Measurements from ENCODE around the gene RCL1.

The RCL1 gene

GRCh38 chr9:4873066-4873465 lies 80.3 kb downstream of the RCL1 start:
- H3K4me3 ChIP-seq (ENCODE audit: low read depth, low read length): no peak overlapping the region
- TF ChIP-seq, protein P1, sequence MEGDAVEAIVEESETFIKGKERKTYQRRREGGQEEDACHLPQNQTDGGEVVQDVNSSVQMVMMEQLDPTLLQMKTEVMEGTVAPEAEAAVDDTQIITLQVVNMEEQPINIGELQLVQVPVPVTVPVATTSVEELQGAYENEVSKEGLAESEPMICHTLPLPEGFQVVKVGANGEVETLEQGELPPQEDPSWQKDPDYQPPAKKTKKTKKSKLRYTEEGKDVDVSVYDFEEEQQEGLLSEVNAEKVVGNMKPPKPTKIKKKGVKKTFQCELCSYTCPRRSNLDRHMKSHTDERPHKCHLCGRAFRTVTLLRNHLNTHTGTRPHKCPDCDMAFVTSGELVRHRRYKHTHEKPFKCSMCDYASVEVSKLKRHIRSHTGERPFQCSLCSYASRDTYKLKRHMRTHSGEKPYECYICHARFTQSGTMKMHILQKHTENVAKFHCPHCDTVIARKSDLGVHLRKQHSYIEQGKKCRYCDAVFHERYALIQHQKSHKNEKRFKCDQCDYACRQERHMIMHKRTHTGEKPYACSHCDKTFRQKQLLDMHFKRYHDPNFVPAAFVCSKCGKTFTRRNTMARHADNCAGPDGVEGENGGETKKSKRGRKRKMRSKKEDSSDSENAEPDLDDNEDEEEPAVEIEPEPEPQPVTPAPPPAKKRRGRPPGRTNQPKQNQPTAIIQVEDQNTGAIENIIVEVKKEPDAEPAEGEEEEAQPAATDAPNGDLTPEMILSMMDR (IDR thresholded peaks at IDR 0.05; ENCODE audit: insufficient read depth, low read depth, low read length, missing control alignments): no peak
- DNase-seq (ENCODE audit: low read depth): no peak

GRCh38 chr9:4875559-4875958 lies 82.8 kb downstream of the RCL1 start:
- TF ChIP-seq, protein P1 (IDR thresholded peaks at IDR 0.05; ENCODE audit: insufficient read depth, low read depth, low read length, missing control alignments): no peak
- no peak overlapping the region for H3K4me3 ChIP-seq (ENCODE audit: low read depth, low read length)
- no peak for DNase-seq (ENCODE audit: low read depth)

DNA sequence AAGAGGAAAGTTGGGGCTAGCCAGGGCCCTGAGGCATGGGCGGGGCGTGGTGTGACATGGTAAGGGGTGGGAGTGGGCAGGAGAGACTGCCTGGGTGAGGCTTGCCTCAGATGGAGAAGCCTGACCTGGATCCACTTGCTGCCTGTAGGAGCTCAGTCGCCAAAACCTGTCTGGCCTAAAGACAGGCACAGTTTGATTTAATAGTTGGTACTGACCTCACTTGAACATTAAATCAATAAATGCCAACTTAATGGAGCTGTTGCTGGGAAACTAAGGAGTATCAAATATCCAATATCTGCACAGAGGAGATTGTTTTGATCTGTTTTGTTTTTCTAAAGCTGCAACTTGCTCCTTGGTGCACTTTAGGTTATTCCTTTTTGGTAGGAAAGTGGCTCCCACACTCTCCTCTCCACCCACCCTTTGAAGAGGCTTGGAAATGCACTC lies 86.4 kb downstream of the RCL1 start:
- TF ChIP-seq, protein P1 (IDR thresholded peaks at IDR 0.05; ENCODE audit: insufficient read depth, low read depth, low read length, missing control alignments): no peak
- DNase-seq (ENCODE audit: low read depth): no peak
- H3K4me3 ChIP-seq (ENCODE audit: low read depth, low read length): no peak overlapping the region

GRCh38 chr9:4883326-4883873 lies 90.7 kb downstream of the RCL1 start:
- H3K4me3 ChIP-seq (ENCODE audit: low read depth, low read length): no peak overlapping the region
- no peak for DNase-seq (ENCODE audit: low read depth)
- TF ChIP-seq, protein P1 (IDR thresholded peaks at IDR 0.05; ENCODE audit: insufficient read depth, low read depth, low read length, missing control alignments): no peak

- no peak overlapping the region for H3K4me3 ChIP-seq (ENCODE audit: low read depth, low read length)
- TF ChIP-seq, protein P1 (IDR thresholded peaks at IDR 0.05; ENCODE audit: insufficient read depth, low read depth, low read length, missing control alignments): no peak
- peak; percentile 69 for DNase-seq (ENCODE audit: low read depth)
These were observed 94.0 kb downstream of the RCL1 start for GRCh38 chr9:4886698-4887097.

DNA sequence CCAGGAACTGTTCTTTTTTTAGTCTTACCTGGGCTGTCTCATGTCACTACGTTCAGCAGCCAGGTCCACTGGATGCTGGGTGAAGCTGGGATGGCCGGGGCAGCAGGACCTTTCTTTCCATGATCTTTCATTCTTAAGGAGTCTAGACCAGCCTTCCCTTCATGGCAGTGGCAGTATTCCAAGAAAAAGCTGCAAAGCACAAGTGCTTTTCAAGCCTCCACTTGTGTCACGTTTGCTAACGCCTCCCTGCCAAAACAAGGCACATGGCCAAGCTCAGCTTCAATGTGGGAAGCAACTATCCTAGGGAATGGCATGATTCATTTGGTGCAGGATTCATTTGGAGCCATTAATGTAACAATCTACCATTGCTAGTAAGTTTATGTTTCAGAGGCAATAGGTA lies 94.8 kb downstream of the RCL1 start:
- TF ChIP-seq, protein P1 (IDR thresholded peaks at IDR 0.05; ENCODE audit: insufficient read depth, low read depth, low read length, missing control alignments): no peak
- no peak for DNase-seq (ENCODE audit: low read depth)

GRCh38 chr9:4890242-4890641 lies 97.5 kb downstream of the RCL1 start:
- no peak for DNase-seq (ENCODE audit: low read depth)
- H3K4me3 ChIP-seq (ENCODE audit: low read depth, low read length): no peak overlapping the region
- TF ChIP-seq, protein P1 (IDR thresholded peaks at IDR 0.05; ENCODE audit: insufficient read depth, low read depth, low read length, missing control alignments): no peak

More for the DNA sequence above, 94.8 kb downstream of the RCL1 start:
- no peak overlapping the region for H3K4me3 ChIP-seq (ENCODE audit: low read depth, low read length)

All from GM12865 (cell line).